ENCODE results near the gene MINDY4.

The MINDY4 gene

DNA sequence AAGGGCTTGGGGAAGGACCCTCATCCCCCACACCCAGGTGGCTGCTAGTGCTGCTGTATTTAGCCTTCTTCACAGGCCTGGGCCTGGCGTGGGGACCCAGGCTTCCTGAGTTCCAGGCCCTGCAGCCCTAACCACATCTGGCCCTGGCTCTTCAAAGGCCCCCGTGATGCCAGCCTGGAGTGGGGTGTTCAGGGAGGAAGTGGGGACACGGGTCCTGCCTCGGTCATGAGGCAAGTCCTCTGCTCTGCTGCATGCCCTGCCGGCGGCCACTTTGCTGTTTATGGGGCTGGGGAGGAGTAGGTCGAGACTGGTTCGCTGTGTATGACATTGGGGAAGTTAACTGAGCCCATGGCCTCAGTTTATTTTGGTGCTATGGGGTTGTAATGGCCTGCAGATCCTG lies 131.9 kb downstream of the MINDY4 start:
- no peak for DNase-seq (ENCODE audit: low read depth)

DNA sequence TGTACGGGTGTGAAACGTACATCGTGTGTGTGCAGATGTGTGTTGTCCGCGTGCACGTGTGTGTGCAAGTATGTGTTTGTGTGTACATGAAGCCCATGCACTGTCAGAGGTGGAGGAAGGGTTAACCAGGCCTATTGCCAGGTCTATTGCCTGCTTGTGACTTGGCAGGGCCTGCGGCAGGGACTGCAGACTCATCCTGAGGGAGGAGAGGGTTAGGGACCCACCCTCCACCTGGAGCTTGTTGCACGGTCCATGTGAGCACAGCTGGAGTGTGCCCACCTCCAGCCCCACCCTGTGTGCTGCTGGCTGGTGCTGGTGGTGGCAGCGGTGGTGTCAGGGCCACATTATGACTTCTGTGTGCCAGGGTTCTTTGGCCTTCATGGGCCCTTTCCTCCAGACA lies 133.3 kb downstream of the MINDY4 start:
- no peak for DNase-seq (ENCODE audit: low read depth)

DNA sequence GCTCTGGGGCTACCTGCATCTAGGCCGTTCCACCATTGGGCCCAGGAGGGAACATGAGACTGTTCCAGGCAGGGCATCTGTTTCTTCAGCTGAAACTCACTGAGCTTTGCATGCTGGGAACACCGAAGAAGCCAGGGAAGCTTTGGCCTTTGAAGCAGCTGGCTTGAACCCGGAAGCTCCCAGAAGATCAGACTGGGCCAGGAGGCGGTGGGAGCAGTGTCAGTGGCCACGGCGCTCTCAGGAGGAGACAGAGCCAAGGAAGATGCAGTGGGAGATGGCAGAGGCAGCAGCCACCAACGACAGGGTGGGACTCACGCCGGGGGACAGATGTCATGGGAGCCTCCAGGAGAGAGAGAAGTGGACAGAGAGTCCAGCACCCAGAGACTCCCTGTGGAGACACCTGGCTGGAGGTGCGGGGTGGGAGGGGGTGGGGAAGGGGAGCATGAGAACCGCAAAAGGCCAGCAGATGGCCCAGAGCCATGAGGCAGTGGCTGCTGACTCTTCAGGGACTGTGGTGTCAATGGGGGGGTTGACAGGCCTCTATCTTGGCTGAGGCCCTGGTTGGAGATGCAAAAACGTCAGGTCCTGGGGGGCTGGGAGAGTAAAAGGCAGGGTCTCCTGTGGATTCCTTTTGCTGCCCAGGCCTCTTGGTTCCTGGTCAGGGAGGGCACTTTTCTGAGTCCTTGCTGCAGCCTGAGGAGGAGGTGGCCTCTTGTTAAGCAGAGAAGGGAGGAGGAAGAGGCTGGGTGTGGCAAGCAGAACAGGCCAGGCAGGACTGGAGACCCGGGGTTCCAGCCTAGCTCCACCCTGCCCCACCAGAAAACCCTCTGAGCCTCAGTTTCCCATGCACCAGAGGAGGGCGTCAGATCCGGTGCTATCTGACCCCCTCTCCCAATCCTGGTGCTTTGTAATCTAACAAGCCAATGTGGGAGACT lies 134.1 kb downstream of the MINDY4 start:
- no peak for DNase-seq (ENCODE audit: low read depth)

DNA sequence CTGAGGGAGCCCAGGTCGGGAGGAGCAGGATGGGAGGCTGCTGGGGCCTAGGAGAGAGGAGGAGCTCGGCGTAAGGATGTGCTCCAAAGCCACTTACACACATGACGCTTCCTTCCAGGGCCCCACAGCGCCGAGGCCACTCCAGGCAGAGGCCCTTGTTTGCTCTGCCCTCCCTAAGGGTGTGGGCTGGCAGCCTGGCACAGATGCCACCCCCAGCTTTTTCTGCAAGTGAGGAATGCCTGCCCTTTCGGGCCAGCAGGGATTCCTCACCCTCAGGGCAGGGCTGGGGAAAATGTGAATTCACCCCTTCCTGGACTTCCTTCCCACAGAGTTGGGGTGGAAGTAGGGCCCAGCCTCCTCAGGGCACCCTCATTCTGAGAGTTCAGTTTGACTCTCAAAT lies 134.8 kb downstream of the MINDY4 start:
- no peak for DNase-seq (ENCODE audit: low read depth)

DNA sequence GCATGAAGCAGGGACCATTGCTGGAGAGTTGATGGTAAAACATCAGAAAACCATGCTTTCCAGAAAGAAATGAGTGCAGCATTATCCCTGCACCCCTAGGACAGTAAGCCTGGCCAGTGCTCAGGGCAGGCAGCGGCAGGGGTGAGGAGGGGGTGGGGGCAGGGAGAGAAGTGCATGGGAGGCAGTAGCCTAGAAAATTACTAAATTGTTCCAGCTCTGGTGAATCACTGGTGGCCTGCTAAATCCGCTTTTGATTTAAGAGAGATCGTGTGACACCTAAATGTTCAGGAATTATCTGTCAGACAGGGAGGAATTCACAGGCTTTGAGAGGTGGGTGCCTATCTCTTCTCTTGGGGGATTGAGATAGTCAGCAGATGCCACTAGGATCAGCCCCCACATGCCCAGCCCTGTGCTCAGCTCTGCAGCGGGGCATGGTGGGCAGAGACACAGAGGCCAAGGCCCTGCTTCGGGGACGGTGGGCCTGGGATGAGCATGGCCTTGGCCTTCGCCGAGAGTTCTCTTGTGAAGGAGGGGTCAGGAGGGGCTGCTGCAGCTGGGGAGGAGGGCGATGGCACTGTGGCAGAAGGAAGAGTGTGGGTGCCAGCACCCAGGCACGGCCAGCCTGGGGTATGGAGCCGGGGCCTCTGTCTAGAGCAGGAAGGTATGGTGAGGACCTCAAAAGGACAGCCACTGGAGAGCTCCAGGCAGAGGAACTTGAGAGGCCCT lies 135.5 kb downstream of the MINDY4 start:
- no peak for DNase-seq (ENCODE audit: low read depth)

DNA sequence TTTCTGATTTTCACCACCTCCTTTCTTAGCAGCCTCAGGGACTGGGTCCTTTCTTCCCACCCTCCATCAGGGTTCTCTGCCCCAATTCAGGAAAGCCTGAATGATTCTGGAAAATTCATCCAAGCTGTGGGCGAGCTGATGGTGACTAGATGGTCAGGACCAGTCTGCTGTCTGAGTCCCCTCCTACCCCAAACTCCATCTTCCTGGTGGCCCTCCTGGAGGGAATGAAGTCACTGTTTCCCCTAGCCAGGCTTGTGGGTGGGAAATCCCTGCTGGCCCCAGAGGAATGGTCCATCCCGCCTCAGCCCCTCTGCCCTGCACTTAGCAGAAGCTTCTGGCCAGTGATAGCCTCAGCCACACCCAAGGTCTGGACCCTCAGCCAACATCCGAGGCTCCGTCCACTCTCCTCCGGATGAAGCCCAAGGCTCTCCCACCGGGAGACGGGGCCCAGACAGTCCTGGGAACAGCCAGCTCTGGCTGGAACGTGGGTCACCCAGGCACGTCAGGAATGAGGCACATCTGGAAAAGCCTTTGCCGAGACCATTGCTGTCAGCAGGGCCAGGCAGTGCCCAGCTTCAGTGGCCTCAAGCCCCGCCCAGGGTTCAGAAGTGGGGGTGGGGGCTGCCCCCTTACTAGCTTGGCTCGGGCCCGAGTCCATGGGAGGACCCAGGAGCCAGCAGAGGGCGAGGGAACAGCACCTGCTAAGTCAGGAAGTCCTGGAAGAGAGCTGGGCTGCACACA lies 136.5 kb downstream of the MINDY4 start:
- no peak for DNase-seq (ENCODE audit: low read depth)

DNA sequence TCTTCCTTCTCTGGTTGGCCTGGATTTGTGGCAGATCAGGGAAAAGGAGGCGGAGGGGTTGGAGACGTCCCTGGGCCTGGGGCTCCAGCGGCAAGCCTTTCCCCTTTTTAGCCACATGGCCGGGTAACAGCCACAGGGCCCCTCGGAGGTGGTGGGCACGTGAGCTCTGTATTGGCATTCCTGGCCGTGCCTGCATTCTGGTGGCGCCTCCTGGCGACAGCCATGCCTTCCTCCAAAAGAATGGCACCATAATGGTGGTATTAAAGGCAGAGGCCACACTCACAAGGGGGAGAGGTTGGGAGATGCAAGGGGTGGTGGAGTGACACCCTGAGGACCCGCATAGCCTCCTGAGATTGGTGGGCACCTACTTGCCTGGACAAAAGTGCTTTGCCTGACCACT lies 137.5 kb downstream of the MINDY4 start:
- DNase-seq (ENCODE audit: low read depth) = no peak

DNA sequence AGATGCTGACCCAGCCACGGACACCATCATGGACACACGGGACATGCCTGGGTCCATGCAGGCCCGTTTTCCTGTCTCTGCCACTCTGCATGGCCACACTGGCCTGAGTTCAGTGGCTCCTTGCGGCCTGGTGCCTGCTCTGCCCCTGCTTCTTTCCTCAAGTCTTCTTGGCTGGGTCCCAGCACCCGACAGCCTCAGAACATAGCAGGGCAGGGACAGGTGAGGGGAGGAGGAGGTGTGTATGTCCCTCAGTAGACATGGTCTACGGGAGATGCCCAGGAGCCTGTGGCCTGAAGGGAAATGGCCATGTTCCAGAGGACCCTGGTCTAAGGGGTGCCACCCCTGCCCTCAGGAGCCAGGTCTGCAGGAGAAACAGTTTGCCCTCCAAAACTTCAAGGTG lies 138.2 kb downstream of the MINDY4 start:
- no peak for DNase-seq (ENCODE audit: low read depth)

DNA sequence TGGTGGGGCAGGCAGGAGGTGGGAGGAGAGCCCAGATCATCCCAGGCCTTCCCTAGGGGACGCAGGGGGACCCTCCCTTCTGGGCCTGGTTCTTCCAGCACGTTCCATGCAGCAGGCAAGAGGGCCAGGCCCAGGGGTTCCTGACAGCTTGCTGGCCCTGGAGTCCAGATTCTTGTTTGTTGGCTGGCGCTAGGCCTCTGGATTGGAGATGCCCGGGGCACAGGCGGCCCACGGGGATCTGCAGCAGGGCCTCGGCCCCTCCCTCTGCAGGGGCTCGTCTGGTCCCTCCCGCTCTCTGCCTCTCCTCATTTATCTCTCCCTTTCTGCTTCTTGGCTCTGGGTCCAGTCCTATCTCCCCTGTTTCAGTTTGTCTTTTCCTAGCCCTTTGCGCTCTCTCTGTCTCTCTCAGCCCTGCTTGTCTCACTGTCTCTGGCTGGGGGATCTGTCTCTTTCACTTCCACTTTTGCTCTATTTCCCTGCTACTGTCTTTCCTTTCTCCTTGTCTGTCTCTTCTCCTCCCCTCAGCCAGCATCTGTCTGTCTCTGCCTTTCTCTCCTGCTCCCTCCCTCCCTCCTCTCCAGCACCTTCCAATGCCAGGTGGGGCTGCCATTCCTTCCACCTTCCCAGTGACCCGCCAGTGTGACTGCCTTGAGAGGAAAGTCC lies 139.3 kb downstream of the MINDY4 start:
- no peak for DNase-seq (ENCODE audit: low read depth)

DNA sequence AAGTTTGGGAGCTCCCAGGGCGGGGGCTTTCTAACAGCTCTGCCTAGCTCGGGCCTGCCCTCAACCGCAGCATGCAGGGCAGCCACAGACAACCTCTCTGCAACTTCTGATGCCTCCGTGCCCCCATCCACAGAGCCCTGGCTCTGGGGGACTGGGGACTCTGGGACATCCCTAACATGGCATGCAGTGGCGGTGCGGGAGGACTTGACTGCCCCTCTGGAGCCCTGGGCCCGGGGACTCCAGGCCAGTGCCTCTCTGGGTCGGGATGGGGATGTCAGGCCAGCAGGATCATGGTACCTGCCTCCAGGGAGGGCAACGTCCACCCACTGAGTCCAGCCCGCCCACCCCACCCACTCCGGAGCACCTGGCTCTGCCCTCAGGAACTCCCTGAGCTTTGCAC lies 139.9 kb downstream of the MINDY4 start:
- no peak for DNase-seq (ENCODE audit: low read depth)

DNA sequence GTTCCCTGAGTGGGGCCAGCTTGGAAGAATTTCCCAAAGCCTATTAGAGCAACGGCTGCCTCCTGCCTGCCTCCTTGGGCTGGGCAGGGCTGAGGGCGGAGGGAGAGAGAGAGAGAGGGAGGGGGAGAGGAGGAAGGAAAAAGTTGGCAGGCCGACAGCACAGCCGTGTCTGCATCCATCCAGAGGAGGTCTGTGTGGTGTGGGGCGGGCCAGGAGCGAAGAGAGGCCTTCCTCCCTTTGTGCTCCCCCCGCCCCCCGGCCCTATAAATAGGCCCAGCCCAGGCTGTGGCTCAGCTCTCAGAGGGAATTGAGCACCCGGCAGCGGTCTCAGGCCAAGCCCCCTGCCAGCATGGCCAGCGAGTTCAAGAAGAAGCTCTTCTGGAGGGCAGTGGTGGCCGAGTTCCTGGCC lies 140.3 kb downstream of the MINDY4 start, which contains the start of gene AQP1:
Gene AQP1 (plus strand): TSS at position 293 of the 409 bp plus-strand sequence. CDS start 57 bp downstream, at position 350.
- no peak for DNase-seq (ENCODE audit: low read depth)

DNA sequence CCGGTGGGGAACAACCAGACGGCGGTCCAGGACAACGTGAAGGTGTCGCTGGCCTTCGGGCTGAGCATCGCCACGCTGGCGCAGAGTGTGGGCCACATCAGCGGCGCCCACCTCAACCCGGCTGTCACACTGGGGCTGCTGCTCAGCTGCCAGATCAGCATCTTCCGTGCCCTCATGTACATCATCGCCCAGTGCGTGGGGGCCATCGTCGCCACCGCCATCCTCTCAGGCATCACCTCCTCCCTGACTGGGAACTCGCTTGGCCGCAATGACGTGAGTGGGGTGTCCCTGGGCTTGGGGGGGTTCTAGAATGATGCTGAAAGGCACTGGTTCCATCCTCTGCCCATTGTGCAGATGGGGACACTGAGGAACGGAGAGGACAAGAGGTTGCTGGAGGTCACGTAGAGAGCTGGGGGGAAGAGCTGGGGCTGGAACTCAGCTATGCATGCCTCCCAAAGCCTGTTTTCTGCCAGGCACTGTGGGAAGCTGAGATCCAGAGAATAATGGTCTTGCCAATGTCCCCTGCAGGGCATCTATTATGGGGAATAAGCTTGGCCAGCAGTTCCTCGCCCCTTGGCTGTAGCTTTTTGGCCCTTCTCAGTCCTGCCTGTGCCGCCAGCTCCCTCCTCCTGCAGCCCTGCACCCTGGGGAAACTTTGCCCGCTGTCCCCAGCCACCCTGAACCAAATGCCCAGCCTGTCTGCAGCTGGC lies 141.0 kb downstream of the MINDY4 start:
- no peak for DNase-seq (ENCODE audit: low read depth)

DNA sequence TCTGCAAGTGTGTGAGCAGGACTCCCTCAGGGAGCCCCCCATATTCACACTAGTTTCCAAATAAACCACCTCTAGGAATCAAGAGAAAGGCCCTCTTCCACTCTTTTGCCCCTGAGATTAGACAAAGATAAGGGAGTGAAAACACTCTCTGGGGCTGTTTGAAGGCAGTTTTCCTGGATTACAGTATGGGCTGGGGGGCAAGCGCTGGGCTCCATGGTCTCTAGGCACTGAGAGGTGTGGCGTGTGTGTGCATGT lies 141.4 kb downstream of the MINDY4 start:
- no peak for DNase-seq (ENCODE audit: low read depth)

DNA sequence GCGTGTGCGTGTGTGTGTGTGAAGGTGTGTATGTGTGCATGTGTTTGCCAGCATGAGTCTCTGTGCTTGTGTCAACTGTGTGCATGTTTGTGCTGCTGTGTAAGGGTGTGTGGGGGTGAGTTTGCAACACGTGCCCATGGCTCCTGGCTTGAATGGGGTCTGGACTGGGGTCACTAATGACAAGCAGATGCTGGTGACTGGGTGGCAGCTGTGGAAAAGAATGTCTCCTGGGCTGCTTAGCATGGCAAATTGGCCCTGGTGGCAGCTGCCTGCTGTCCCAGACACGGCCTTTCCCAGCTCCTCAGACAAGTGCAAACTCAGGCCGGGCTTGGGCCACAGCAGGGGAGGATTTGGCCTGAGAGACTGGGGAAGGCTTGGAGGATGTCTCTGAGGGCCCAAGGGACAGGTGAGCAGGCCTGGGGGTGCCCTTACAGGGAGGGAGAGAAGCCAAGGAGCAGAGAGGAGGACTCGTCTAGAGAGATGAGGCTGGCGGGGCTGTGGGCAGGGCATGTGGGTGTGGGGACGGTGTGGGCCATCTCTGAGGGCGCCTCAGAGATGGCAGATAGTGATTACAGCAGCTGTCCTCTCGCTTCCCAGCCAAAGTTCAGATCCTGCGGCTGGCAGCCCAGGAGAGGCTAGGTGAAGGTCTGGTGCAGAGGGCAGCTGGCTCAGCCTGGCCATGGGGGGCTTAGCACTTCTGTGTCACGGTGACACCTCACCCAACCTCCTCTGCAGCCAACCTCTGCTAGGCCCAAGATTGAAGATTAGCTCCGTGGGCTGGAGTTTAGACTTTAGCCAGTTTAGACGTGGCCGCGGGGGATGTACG lies 142.0 kb downstream of the MINDY4 start:
- DNase-seq (ENCODE audit: low read depth) = no peak

DNA sequence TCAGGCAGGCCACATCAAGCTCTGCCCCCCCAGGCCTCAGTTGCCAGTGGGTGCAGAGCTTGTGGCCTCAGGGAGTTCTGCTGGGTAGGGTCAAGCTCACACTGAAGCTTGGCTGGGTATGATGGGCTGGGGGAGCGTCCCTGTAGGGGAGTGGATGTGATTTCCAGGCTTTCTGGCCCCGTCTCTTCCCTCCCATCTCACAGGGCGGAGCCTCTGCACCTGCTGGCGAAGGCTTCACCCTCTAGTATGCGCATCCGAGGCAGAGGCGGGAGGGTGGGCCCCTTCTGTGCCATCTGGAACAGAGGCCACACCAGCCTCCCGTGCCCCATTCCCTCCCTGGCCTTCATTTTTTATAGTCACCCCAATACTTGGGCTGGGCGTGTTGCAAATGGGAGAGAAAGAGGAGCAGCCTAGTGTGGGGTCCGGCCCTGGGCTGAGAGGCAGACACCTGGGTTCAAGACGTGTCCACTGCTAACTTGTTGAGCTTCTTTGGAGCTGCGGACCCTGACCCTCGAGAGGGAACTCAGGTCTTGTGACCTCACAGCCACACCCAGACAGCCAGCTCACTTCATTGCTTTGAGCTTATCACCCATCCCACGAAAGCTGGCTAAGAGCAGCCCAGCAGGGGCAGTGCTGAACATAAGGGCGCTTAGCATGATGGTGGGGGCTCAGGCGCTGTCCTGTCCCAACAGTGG lies 142.8 kb downstream of the MINDY4 start:
- DNase-seq (ENCODE audit: low read depth) = no peak

DNA sequence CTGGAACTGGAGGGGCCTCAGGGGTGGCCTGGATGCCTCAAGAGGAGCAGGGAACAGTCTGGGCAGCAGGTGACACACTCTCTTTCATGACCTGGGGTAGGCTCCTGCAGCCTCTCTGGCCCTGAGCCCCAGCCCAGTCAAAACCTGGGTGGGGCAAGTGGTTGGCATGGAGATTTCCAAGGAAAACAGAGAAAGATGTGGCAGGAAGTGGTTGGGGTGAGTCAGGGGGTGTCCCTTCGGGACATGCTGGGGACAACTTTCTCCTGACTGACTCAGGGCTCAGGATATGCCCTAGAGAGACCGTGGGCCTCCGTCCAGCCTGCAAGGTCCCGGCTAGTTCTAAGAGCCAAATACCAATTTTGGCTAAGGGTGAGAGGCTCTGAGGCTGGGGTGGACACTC lies 143.4 kb downstream of the MINDY4 start:
- no peak for DNase-seq (ENCODE audit: low read depth)

DNA sequence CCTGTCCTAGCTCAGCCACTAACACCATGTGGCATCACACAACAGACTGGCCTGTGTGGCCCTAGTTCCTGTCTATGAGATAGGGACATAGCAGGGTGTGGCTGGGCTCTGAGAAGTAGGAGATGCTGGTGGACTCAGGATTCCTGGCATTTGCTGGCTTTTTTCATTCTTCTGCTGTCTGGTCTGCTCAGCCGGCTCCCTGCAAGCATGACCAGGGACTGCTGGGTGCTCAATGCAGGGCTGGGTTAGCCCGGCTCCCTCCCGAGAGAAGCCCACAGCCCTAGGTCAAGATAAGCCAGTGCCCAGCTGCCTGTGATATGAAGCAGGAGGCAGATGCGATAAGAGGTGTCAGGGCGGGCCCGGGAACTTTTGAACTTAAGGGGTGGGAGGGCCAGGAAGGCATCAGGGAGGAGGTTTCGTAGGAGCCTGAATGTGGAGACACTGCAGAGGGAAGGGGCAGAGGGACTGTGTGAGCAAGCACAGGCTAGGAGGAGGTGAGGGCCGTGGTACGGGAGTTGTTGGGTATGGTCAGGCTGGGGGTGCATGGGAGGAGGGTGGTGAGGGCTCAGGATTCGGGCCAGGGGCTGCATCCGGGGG lies 143.9 kb downstream of the MINDY4 start:
- DNase-seq (ENCODE audit: low read depth) = no peak

DNA sequence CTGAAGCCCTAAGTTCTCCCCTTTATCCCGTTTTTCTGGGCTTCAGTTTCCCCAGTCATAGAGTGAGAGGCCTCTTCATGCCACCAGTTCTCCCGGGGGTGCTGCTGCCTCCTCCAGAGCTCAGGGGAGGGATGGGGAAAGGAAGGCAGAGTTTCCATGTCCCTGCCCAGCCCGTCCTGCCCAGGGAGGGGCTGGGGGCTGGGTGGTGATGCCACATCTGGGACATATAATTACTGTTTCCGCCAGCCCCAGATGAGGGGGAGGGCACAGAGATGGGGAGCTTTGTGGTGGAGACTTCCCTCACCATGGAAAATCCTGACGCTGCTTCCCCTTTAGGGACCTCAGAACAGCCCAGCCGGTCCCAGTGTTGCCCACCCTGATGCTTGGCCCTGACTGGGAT lies 144.5 kb downstream of the MINDY4 start:
- no peak for DNase-seq (ENCODE audit: low read depth)

DNA sequence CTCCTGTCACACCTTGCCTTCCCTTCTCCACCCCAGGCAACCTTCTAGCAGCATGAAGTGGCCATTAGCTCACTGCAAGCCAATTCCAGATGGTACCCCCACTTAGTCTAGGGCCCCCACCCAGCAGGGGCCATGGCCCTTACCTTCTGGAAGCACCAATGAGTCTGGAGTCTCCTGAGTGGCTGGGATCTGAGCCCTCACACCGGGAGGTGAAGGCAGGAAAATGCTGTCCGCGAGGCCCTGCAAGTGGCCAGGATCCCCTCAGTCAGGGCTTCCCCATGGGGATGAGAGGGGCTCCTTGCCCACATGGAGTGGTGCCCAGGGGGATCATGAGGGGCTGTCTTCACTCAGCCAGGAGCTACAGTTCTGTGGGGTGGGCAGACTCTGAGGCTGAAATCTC lies 145.0 kb downstream of the MINDY4 start:
- DNase-seq (ENCODE audit: low read depth) = no peak

DNA sequence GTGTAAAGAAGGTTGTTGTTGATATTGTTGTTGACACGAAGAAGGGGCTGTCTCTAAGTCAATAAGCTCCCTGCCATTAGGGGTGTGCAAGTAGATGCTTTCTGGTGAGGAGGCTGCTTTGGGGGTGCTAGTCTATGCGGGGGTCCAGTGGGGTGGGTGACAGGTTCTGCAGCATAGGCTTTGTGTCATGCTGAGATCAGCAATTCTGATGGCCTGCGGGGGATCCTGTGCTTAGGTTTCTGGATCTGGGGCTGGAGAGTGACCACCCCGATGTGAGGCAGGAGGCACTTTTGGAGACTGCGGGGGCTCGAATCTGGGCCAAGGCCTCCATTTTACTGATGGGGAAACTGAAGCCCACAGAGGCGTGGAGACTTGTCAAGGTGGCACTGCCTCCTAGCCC lies 145.6 kb downstream of the MINDY4 start:
- DNase-seq (ENCODE audit: low read depth) = no peak
